WERI-Rb-1 (cell line): ENCODE results near the gene ASIC2.

ENCODE experiments used
- DNase-seq: peaks from one replicate; pipeline ENCODE4 v3.0.0-alpha.2; 2020
- H3K27ac ChIP-seq: fragments of 250-450 bp; sonication (Bioruptor Pico); 2 replicates; pipeline ENCODE4 v1.5.1; 2020; ENCODE audit warnings: mild to moderate bottlenecking, moderate library complexity
- H3K27me3 ChIP-seq: fragments of 250-450 bp; sonication (Bioruptor Pico); 2 replicates; pipeline ENCODE4 v1.5.1; 2021; ENCODE audit warnings: mild to moderate bottlenecking, low read depth, moderate library complexity; ENCODE audit not compliant: insufficient read depth, severe bottlenecking
- H3K36me3 ChIP-seq: fragments of 250-450 bp; sonication (Bioruptor Pico); 2 replicates; pipeline ENCODE4 v1.5.1; 2020; ENCODE audit warnings: mild to moderate bottlenecking, moderate library complexity
- H3K4me3 ChIP-seq: 2 replicates; pipeline ENCODE4 v1.5.1; 2011; ENCODE audit warnings: low read depth, mild to moderate bottlenecking, control low read depth, low read length
- H3K9me3 ChIP-seq: fragments of 250-450 bp; sonication (Bioruptor Pico); 2 replicates; pipeline ENCODE4 v1.5.1; 2021; ENCODE audit warnings: mild to moderate bottlenecking, moderate library complexity; ENCODE audit not compliant: severe bottlenecking
- TF ChIP-seq, protein P1 (sequence below): IDR thresholded peaks from 2 replicates; pipeline ENCODE4 v1.5.1; 2011; ENCODE audit warnings: low read depth, mild to moderate bottlenecking, control low read depth, inconsistent platforms, low read length

The ASIC2 gene

DNA sequence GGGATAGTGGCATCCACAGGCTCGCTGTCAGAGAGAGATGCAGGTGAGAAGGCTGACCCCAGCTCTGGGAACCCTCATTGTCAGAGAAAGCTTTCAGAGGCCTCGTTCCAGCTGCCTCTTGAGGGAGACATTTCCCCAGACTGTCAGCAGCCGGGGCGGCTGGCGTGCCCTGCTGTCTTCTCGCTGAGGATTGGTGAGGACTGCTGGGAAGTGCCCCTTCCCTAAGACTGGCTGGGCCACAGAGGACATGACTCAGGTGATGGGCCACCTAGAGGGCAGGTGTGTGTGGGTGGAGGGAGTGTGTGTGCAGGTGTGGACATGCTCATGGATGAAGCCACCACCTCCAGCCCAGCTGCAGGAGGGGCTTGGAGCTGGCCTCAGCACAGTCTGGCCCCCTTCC is 276.2 kb downstream of the ASIC2 start:
- TF ChIP-seq, protein P1, sequence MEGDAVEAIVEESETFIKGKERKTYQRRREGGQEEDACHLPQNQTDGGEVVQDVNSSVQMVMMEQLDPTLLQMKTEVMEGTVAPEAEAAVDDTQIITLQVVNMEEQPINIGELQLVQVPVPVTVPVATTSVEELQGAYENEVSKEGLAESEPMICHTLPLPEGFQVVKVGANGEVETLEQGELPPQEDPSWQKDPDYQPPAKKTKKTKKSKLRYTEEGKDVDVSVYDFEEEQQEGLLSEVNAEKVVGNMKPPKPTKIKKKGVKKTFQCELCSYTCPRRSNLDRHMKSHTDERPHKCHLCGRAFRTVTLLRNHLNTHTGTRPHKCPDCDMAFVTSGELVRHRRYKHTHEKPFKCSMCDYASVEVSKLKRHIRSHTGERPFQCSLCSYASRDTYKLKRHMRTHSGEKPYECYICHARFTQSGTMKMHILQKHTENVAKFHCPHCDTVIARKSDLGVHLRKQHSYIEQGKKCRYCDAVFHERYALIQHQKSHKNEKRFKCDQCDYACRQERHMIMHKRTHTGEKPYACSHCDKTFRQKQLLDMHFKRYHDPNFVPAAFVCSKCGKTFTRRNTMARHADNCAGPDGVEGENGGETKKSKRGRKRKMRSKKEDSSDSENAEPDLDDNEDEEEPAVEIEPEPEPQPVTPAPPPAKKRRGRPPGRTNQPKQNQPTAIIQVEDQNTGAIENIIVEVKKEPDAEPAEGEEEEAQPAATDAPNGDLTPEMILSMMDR = no peak
- Histone ChIP-seq H3K27ac (no peak overlapping the region), H3K4me3 (no peak overlapping the region), H3K27me3 (peaks cover 86% of the 10 kb centered on the region), H3K9me3 (no peaks in the 10 kb centered on the region), H3K36me3 (no peaks in the 10 kb centered on the region)
- DNase-seq = no peak

GRCh38 chr17:33015716-33016346 is 277.3 kb downstream of the ASIC2 start:
- DNase-seq = no peak
- H3K36me3 ChIP-seq = no peaks in the 10 kb centered on the region
- H3K9me3 ChIP-seq = no peaks in the 10 kb centered on the region
- TF ChIP-seq, protein P1 = no peak
- H3K4me3 ChIP-seq = no peak overlapping the region
- no peak overlapping the region for H3K27ac ChIP-seq
- peaks cover 87% of the 10 kb centered on the region for H3K27me3 ChIP-seq

DNA sequence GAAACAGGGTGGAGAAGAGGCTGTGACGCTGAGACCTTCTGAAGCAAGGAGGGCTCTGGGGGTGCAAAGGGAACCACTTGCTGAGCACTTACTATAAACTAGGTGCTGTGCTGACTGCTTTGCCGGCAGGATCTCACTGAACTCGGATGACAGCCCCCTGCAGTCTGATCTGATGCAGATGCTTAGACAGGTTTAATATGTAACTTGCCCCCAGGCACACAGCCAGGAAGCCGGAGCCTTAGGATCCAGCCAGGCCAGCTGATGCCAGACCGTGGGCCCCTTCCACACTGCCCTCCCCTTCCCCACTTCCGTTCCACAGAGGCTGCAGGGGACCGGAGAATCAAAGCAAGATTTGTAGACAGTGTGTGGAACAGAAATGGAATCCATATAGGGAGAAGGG is 278.3 kb downstream of the ASIC2 start:
- H3K4me3 ChIP-seq = no peak overlapping the region
- H3K27me3 ChIP-seq = peaks cover 85% of the 10 kb centered on the region
- no peak for DNase-seq
- H3K36me3 ChIP-seq = no peaks in the 10 kb centered on the region
- no peaks in the 10 kb centered on the region for H3K9me3 ChIP-seq
- H3K27ac ChIP-seq = no peak overlapping the region
- TF ChIP-seq, protein P1 = no peak

GRCh38 chr17:33013596-33014375 is 279.3 kb downstream of the ASIC2 start:
- Histone ChIP-seq H3K4me3 (no peak overlapping the region), H3K27me3 (peaks cover 84% of the 10 kb centered on the region), H3K36me3 (no peaks in the 10 kb centered on the region), H3K9me3 (no peaks in the 10 kb centered on the region), H3K27ac (no peak overlapping the region)
- DNase-seq = no peak
- TF ChIP-seq, protein P1 = no peak

GRCh38 chr17:33012522-33013033 is 280.5 kb downstream of the ASIC2 start:
- H3K9me3 ChIP-seq = no peaks in the 10 kb centered on the region
- no peak for DNase-seq
- H3K27ac ChIP-seq = no peak overlapping the region
- H3K4me3 ChIP-seq = no peak overlapping the region
- peaks cover 84% of the 10 kb centered on the region for H3K27me3 ChIP-seq
- H3K36me3 ChIP-seq = no peaks in the 10 kb centered on the region
- TF ChIP-seq, protein P1 = no peak
